RPMI8226 (cell line): Measurements from ENCODE around the gene SMIM20.
"Not testable (repeated sequence)": the region's sequence is repeated elsewhere in the genome, so short reads cannot be mapped to it uniquely, and the experiment has no call there.

Experiments
- DNase-seq: peaks from one replicate; pipeline ENCODE4 v3.0.0-alpha.2; 2015

The SMIM20 gene

DNA sequence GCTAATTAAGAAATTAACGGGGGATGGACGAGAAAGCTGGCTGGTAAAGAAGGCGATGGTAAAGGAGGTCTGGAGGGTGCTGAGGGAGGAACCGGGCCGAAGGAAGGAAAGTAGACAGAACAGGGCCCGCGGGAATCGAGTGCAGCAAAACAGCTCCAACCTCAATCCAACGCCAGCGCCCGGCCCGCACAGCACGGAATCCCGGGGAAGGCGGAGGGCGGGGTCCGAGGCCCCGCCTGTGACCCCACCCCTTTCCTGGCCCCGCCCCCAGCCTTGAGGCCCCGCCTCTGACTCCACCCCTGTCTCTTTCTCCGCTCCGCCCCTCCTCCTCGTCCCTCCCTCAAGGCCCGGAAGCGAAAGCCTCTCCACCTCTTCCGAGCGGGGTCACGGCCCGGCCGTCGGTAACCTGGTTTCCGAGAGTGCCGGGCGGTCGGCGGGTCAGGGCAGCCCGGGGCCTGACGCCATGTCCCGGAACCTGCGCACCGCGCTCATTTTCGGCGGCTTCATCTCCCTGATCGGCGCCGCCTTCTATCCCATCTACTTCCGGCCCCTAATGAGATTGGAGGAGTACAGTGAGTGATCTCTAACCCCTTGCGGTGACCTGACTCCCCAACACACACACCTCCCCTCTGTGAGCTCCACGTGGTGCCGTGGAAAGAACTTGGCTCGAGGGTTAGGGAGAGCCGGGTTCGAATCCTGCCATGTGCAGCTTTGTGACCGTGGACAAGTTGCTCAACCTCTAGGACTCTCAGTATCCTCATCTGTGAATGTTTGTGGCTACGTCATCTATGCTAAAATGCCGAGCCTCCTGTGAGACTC is at the start of gene SMIM20:
TSS of gene SMIM20 (plus strand) at position 370 of the 819 bp plus-strand sequence. CDS start at position 464, 94 bp downstream.
- DNase-seq = peak; percentile 84

- peak; percentile 34 for DNase-seq
These were observed 48.4 kb upstream of the SMIM20 start for GRCh38 chr4:25865586-25865985.

DNA sequence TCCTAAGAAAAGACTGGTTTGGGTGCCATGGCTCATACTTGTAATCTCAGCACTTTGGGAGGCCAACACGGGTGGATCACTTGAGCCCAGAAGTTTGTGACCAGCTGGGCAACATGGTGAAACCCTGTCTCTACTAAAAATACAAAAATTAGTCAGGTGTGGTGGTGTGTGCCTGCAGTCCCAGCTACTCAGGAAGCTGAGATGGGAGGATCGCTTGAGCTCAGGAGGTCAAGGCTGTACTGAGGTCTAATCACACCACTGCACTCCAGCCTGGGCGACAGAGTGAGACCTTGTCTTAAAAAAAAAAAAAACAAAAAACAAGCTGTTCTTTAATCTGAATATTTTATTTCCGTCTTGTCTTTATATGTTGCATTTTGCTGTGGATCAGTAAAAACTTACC is 47.6 kb upstream of the SMIM20 start:
- DNase-seq = not testable (repeated sequence)

GRCh38 chr4:25867781-25868294 is 46.2 kb upstream of the SMIM20 start:
- DNase-seq = no peak

- DNase-seq = no peak
These were observed 43.9 kb upstream of the SMIM20 start for GRCh38 chr4:25870081-25870480.

DNA sequence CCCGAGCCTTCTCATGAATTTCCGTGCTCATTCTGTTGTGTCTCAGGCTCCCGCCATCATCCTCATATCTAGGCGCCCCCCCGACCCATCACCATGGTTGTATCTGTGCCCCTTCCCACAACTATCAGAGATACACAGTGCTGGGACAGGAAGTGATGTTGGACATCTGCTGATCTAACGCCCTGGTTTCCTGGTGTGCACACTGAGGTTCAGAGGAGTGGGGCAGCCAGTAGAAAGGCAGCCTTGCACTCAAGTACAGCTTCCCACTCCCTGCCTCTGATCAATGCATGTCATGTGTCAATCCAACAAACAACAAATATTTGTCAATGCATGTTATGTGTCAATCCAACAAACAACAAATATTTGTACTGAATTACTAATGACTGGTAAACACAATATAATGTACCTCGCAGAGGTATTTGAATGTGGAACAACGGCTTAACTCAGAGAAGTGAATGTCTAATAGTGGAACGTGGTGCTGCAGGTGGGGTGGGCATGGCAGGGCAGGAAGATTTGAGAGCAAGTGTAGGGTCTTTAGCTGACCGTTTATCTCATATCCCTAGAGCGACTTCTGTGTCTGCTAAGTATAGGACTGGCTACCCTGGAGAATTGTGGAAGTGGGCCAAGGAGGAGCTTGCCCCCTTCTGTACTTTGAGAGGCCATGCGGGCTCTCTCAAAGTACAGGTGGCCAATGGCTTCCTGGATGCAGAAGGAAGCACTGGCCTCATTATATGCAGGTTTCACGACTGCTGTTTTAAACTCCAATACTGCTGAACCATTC is 41.0 kb upstream of the SMIM20 start:
- DNase-seq = no peak

- no peak for DNase-seq
These were observed 40.3 kb upstream of the SMIM20 start for GRCh38 chr4:25873632-25874129.

GRCh38 chr4:25874655-25875054 is 39.4 kb upstream of the SMIM20 start:
- DNase-seq = no peak

DNA sequence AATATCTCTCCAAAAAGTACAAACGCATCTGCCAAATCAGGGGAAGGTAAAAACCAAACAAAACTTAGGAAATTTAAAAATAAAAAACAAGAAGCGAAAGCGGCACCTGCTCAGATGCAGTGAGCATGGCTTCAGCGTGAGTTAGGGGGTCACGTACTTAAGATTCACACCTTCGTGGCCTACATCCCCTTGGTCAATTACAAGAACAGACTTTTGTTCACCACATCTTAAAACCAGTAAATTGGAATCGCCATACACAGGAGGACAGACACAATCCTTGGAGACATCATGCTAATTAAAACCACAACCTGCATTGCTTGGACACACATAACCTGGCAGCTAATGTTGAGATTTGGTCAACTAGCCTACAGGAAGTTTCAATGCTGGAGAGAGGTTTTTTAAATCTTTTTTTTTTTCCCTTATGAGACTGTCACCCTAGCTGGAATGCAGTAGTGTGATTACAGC is 38.7 kb upstream of the SMIM20 start:
- DNase-seq = peak; percentile 54

DNA sequence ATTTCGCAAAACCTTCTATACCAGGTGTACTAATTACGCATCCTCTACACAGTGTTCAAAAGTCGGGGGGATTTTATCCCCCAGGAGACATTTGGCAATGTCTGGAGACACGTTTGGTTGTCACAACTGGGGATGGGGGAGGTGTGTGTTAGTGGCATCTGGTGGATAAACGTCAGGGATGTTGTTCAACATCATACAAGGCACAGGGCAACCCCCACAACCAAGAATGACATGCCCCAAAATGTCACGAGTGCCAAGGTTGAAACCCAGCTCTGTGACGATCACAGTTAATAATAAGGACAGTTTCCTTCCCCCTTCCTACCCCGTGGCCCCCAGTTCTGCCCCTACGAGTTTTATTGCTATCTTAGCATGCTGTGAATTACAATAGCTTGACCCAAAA is 35.3 kb upstream of the SMIM20 start:
- no peak for DNase-seq

- no peak for DNase-seq
These were observed 34.9 kb upstream of the SMIM20 start for GRCh38 chr4:25879091-25879584.

GRCh38 chr4:25879587-25879986 is 34.4 kb upstream of the SMIM20 start:
- no peak for DNase-seq

DNA sequence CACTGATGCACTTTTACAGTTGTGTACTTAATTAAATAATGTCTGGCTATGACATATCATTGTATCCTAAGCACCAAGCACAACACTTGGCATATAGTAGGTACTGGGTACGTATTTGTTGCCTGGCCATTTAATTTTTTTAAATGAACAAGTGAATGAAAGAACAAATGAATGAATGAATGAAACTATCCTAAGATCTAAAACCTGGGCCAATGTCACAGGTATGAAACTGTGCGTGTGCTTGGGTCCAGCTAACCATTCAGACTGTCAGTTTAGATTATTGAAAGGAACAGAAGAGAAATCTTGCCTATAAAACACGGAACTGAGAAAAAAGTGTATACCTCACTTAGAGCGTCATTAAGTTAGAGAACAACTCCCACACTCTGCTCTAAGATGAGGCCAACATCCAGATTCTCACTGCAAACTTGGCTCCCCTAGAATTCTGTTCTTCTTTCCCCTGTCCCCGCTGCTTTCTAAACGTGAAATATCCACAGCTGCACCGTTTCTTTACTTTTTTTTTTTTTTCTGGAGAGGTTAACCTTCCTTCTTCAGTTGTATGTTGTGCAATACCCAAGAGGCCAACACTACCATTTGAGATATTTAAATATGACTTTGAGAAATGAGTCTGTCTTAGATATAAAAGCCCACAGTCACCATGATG is 33.9 kb upstream of the SMIM20 start:
- no peak for DNase-seq

GRCh38 chr4:25881193-25881592 is 32.8 kb upstream of the SMIM20 start:
- DNase-seq = no peak

- DNase-seq = no peak
These were observed 31.8 kb upstream of the SMIM20 start for GRCh38 chr4:25882226-25882625.

DNA sequence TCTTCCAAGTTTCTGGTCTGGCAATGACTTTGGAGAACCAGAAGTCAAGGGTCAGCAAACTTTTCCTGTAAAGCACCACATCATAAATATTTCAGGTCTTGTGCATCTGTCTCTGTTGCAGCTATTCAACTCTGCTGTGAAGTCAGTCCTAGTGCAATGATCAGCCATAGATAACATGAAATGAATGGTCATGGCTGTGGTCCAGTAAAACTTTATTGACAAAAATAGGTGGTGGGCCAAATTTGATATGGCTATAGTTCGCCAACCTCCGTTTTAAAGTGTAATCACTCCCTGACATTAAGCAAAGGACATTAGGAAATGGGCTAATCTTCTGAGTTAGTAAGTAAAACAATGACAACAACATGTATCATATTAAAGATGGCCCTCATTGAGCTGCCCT is 30.5 kb upstream of the SMIM20 start:
- no peak for DNase-seq

- DNase-seq = no peak
These were observed 29.8 kb upstream of the SMIM20 start for GRCh38 chr4:25884031-25884782.

DNA sequence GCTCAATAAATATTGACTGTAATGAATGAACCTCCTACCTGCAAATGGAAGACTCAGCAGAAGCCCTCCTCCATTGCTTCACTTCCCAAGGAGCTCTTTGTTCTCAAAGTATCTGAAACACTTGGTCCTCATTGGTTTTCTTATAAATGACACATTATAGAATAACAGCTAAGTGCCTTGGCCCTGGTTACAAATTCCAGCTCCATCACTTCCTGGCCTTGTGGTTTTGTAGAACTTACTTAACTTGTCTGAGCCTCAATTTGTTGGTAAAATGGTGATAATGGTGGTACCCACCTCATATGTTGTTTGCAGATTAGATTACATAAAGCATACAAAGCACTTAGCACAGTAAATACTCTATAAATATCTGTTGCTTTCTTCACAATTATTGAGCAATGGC is 25.2 kb upstream of the SMIM20 start:
- DNase-seq = no peak

DNA sequence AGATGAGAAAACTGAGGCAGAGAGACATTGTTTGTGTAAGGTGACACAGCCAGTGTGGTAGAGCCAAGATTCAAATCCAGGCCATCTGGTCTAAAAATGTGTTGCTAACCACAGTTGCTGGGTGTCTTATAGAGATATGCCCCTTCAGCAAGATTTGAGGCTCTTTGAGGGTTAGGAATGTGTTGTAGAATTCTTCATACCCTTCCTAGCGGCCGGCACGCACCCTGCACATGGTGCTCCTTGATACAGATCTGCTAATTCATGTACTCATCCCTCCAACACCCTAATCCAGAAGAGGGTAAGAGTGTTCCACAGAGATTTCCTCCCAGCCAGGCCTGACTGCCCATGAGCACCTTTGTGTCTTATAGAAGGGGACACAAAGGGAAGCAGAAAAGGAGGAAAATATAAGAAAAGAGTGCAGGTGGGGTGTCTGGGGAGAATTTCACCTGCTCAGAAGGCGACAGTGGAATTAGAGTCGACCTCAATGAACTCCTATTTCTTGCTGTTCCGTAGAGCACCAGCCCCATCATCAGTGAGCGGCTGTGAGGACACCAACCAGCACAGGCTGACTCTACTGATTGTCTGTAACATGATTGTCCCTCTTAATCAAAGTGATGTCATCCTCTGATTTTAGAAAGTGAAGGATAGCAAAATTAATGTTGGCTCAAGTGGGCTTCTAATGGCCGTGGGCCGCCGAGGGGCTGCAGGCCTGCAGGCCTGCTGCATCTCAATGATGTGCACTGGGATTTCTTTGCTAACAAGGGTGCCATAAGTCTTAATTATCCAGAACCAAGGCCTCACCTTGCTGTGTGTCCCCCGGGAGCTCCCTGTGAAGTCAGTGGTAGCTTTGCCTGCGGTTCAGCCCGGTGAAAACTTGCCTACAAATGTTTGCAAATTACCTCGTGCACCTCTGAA is 24.2 kb upstream of the SMIM20 start:
- peak; percentile 34 for DNase-seq

- no peak for DNase-seq
These were observed 23.2 kb upstream of the SMIM20 start for GRCh38 chr4:25890571-25891485.
